ENCODE results near the gene ERVW-1.
"Not testable (repeated sequence)": the region's sequence is repeated elsewhere in the genome, so short reads cannot be mapped to it uniquely, and the experiment has no call there.

- not testable (repeated sequence) for TF ChIP-seq CTCF (IDR thresholded peaks at IDR 0.05; ENCODE audit: borderline replicate concordance, extremely low read depth, low read length, poor library complexity, severe bottlenecking); EZH2 (IDR thresholded peaks at IDR 0.05; ENCODE audit: borderline replicate concordance, low read depth, low read length, severe bottlenecking)
Observed at GRCh38 chr7:92483624-92484023, 5.9 kb upstream of the ERVW-1 start.

All from DND-41 (cell line).